ENCODE results near the gene SEMA4D.

DNA sequence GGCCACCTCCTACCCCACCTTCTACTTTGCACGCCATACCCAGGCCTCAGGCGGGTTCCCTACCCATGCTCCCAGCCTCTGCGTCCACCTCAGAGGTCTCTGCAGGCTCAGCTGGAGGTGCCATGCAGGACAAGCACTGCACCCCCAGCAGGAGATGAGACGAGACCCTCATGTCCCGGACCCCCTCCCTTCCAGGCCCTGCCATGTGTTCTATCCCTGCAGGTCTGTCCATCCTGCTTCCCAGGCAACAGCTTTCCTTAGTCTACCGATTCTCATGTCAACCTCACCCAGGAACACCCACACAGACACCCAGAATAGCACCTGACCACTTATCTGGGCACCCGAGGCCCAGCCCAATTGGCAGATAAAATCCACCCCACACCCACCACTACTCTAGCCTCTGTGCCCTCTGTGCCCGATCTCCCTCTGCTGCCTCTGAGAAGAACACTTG, 52.1 kb downstream of the SEMA4D start:
- TF ChIP-seq, protein P1, sequence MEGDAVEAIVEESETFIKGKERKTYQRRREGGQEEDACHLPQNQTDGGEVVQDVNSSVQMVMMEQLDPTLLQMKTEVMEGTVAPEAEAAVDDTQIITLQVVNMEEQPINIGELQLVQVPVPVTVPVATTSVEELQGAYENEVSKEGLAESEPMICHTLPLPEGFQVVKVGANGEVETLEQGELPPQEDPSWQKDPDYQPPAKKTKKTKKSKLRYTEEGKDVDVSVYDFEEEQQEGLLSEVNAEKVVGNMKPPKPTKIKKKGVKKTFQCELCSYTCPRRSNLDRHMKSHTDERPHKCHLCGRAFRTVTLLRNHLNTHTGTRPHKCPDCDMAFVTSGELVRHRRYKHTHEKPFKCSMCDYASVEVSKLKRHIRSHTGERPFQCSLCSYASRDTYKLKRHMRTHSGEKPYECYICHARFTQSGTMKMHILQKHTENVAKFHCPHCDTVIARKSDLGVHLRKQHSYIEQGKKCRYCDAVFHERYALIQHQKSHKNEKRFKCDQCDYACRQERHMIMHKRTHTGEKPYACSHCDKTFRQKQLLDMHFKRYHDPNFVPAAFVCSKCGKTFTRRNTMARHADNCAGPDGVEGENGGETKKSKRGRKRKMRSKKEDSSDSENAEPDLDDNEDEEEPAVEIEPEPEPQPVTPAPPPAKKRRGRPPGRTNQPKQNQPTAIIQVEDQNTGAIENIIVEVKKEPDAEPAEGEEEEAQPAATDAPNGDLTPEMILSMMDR (IDR thresholded peaks at IDR 0.05) = no peak
- TF ChIP-seq POLR2A (IDR thresholded peaks at IDR 0.05) (no peak), EP300 (IDR thresholded peaks at IDR 0.05) (no peak)
